GM10847 (cell line): ENCODE measurements around the gene NEK1.

Experiments used
- POLR2A ChIP-seq: IDR thresholded peaks from 2 replicates; pipeline ENCODE4 v1.6.1; 2011; ENCODE audit not compliant: insufficient read length; ENCODE audit errors: extremely low read depth

Gene NEK1

GRCh38 chr4:169417629-169418282 is 194.6 kb downstream of the NEK1 start:
- no peak for TF ChIP-seq POLR2A

DNA sequence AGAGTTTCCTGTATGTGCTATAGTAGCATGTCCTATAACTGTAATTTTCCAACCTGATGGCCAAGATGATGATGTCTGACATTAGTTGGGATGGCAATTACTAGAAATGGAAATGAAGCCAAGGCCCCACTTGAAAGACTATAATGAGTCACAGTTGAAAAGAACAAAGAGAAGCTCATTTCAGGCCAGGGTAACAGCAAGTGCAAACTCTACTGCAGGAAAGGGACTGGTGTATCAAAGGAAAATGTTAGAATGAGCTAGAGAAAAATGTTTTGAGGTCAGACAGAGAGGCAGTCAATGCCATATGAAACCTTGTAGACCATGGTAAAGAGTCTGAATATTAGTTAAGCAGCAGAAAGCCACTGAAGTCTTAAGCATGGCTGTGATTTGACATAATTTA is 195.4 kb downstream of the NEK1 start:
- TF ChIP-seq POLR2A: no peak

- TF ChIP-seq POLR2A: no peak
Measured at GRCh38 chr4:169416461-169416860, 195.9 kb downstream of the NEK1 start.

DNA sequence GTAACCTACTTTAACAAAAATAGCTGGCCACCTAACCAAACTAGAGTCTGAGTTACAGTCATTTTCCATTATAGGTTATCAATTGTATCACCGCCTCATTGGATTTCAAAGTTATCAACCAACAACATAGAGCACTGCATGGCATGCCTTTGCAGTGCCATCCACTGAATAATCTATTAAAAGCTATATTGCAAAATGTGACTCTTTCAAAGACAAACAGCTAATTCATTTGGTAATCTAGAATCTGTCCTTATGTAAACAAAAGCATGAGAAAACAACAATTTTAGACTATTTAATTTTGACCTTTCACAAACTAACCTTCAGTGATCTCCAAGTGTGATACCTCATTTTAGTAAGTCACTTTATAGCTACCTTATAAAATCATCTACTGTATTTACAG is 197.5 kb downstream of the NEK1 start:
- TF ChIP-seq POLR2A: no peak

DNA sequence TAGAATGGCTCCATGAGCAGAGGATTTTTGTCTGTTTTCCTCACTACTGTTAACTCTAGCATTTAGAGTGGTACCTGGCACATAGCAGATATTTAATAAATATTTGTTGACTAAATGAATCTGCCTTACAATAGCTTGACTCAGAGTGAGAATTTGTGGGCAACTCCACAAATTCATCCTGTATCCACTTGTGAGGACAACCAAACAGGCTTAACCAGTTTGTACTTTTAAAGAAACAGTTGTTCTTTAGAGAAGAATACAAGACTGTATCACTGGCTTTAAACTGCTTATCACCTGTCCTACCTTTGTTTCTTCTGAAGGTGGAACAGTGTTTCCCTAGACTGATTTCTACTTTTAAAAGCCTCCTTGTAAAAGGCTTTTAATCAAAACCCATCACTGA is 200.3 kb downstream of the NEK1 start:
- TF ChIP-seq POLR2A: no peak

DNA sequence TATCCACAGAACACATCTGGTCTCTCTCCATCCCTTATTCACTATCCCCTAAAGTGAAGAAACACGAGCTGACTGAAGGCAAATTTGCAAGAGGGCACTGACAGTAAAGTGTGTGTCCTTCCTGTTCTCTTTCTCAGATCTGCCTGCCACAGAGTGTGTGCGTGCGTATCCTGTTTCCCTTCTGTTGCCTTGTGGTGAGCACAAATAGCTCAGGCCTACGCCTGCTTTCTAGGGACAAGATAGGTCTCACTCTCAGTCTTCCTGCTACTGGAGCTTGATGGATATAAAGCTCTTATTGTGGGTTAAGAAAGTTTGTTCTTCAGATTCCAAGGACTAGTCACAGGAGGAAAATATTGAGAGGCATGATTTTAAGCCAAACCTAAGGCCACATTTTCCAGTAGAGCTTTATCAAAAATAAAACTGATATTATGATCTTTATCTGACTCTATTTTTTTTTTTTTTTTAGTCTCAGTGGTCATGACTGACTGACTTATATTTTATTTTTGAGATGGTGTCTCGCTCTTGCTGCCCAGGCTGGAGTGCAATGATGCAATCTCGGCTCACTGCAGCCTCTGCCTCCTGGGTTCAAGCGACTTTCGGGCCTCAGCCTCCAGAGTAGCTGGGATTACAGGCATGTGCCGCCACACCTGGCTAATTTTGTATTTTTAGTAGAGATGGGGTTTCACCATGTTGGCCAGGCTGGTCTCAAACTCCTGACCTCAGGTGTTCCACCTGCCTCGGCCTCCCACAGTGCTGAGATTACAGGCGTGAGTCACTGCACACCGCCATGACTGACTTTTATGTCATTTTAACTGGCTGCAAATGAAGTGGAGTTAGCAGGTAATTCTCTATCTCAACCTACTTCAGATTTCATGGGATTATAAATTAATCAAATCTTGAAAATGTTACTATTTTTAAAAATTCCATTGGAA is 201.3 kb downstream of the NEK1 start:
- no peak for TF ChIP-seq POLR2A

- TF ChIP-seq POLR2A: no peak
Measured at GRCh38 chr4:169407217-169407845, 205.1 kb downstream of the NEK1 start.

DNA sequence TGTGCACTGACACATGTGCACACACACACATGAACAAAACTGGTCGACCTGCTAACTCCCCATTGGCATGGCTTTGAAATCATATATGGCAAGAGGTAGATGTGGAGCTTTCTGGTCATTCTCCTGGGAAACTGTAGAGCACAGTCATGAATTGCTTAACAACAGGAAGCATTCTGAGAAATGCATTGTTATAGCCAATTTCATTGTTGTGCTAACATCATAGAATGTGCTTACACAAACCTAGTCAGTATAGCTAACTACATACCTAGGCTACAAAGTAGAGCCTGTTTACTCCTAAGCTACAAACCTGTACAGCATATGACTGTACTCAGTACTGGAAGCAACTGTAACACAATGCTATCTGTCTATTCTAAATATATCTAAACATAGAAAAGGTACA is 207.4 kb downstream of the NEK1 start:
- no peak for TF ChIP-seq POLR2A

DNA sequence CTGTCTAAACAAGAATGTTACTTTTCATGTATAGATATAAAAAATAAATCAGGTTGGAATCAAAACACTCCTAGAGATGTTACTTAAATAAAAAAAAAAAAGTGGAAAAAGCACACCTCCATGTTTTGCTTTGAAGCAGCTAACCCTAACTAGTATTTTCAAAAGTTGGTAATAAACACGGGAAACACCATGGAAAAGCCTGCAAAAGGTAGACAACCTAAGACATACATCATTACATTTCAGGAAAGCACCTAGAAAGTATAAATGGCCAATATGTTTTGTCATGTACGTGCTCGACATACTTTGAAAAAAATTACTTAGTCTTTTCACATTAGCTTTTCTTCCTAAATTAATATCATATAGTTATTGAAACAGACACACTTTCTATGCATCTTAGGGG is 211.6 kb downstream of the NEK1 start:
- TF ChIP-seq POLR2A: no peak

- no peak for TF ChIP-seq POLR2A
Measured at GRCh38 chr4:169399976-169400767, 212.2 kb downstream of the NEK1 start.

GRCh38 chr4:169398316-169398715 is 214.1 kb downstream of the NEK1 start:
- no peak for TF ChIP-seq POLR2A

GRCh38 chr4:169397762-169398161 is 214.6 kb downstream of the NEK1 start:
- no peak for TF ChIP-seq POLR2A

GRCh38 chr4:169385376-169385775 is 227.0 kb downstream of the NEK1 start:
- no peak for TF ChIP-seq POLR2A

- no peak for TF ChIP-seq POLR2A
Measured at GRCh38 chr4:169384779-169385178, 227.6 kb downstream of the NEK1 start.

DNA sequence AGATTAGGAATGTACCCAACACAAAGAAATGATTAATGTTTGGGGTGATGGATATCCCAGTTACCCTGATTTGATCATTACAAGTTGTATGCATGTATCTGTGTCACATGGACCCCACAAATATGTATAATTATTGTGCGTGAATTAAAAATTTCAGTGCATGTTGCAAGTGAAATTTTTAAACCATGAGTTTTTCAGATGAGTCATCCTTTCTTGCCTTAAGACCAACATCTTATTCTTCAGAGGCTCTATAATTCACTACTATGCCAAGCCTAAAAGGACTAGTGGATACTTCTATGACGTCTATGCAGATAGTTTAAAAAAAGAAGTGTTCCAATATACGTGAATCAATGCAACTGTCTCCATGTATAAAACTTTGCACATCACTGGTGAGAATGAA is 228.7 kb downstream of the NEK1 start:
- TF ChIP-seq POLR2A: no peak

DNA sequence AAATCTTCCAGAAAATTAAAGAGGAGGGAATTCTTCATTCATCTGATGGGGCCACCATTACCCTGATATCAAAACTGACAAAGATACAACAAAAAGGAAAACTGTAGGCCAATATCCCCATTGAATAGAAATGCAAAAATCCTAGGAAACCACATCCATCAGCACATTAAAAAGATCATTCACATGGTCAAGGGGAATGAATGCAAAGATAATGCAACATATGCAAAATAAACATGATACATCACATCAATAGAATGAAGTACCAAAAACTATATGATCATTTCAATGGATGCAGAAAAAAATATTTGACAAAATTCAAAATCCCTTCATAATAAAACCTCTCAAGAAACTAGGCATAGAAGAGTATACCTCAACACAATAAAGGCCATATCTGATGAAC is 232.7 kb downstream of the NEK1 start:
- TF ChIP-seq POLR2A: no peak

DNA sequence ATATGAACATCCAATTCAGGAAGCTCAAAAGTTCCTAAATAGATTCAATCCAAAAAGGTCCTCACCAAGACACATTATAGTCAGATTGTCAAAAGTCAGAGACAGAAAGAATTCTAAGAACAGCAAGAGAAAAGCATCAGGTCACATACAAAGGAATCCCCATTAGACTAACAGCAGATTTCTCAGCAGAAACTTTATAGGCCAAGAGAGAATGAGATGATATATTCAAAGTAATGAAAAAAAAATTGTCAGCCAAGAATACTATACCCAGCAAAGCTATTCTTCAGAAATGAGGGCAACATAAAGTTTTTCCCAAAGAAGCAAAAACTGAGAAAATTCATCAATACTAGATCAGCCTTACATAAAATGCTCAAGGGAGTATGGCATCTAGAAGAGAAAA is 235.0 kb downstream of the NEK1 start:
- TF ChIP-seq POLR2A: no peak
